ENCODE data around the gene HEATR5A.
"Not testable (repeated sequence)": the region's sequence is repeated elsewhere in the genome, so short reads cannot be mapped to it uniquely, and the experiment has no call there.

Gene HEATR5A

DNA sequence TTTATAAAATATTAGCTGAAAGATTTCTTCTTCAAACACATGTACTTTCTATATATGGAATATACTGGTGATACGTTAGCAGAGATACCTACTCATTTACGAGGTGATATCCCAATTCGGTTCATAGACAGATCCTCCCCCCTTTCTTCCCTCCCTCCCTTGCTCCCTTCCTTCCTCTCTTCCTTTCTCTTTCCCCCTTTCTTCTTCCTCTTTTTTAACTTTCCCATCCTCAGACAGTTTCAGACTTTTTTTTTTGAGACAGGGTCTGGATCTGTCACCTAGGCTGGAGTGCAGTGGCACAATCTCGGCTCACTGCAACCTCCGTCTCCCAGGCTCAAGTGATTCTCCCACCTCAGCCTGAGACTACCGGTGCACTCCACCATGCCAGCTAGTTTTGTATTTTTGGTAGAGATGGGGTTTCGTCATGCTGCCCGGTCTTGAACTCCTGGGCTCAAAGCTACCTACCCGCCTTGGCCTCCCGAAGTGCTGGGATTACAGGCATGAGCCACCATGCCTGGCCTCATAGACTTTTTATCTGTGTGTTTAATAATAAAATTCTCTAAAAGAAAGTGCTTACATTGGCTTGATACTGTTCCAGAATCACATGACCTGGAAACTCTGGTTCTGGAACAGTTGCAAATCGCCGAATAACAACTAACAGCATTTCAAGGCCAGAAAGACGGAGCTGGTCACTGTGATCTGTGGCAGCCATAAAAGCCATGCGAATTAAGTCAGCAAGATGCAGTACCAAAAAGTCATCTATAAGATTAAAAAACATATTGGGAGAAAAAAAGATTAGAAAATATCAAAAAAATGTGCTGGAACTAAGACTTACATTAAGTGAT is 99.2 kb downstream of the HEATR5A start:
- no peak for DNase-seq

DNA sequence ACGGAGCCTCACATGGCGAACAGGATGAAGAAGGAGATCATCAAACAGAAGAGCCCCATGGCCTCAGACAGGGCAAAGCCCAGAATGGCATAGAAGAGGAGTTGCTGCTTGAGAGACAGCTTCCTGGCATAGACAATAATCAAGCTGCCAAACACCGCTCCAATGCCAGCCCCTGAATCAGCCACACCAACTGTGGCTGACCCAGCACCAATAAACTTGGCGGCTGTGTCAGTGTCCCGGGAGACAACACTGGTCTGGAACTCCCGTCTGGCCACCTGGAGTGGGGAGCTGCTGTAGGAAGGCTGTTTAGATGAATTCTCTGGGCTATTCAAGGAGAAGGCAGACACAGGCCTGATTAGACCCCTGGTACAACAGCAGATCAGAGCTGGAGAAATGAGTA is 100.1 kb downstream of the HEATR5A start:
- DNase-seq: no peak

DNA sequence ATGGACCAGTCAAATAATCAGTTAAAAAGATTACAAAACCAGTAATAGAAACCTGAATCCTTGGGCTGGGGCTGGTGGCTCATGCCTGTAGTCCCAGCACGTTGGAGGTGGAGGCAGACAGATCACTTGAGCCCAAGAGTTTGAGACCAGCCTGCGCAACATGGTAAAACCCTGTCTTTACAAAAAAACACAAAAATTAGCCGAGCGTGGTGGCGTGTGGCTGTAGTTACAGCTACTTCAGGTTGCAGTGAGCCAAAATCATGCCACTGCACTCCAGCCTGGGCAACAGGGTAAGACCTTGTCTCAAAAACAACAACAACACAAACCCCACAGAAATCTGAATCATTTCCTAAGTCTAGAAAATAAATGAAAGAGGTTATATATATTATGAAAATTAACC is 100.6 kb downstream of the HEATR5A start:
- DNase-seq: no peak

DNA sequence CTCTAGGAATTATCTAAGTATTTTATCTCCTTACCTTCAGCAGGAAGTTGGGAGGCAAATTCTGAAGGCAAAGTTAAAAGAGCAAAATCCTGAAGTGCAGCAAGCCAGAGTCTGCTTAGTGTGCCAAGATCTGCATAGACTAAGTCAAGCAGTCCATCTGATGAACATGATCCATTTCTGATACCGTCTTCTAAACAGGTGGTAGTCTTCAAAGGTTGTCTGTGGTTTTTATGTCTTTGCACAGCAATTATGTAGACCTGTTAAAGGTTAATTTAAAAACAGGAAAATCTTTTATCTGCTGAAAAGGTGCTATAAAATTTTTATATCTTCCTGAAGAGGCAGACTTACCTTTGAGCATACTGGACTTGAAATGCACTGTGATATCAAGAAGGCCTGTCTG is 107.4 kb downstream of the HEATR5A start:
- DNase-seq: no peak

DNA sequence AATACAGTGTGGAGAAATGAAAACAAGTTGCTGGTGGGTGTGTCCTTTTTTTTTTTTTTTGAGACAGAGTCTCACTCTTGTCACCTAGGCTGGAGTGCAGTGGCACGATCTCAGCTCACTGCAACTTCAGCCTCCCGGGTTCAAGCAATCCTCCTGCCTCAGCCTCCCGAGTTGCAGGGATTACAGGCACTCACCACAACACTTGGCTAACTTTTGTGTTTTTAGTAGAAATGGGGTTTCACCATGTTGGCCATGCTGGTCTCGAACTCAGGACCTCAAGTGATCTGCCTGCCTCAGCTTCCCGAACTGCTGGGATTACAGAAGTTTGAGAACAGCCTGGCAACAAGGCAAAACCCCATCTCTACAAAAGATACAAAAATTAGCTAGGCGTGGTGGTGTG is 108.0 kb downstream of the HEATR5A start:
- not testable (repeated sequence) for DNase-seq

DNA sequence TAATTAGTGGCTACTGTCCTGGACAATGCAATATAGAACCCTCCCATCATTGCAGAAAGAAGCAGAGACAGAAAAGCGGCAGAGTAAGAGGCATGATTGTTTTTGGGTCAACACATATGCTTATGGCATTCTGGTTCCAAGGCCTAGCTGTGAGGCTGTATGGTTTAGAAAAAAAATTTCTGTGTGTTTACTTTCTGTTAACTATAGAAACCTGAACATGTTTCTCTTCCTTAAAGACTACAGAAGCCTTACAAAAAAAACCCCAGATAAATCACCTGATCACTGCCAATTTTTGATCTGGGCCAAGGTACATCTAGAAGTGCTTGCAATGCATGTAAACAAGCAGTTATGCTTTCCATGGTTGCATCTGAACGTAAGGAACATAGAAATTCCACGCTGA is 112.7 kb downstream of the HEATR5A start:
- DNase-seq: no peak

DNA sequence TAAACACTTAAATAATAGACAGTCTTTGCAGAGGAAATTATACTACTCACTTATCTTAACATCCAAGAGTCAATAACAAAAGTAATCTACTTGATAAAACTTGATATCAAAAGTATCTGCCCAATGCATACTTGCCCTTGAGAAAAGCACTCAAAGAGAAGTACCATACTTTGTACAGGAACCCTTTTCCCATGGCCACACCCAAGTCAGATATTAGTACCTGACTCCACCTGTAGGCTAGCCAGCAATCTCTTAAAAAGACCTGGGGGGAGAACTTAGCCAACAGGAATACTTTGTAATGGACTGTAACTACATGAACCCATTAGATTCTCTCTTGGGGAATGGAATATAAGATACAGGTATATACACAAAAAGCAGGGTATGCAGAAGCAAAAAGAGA is 113.2 kb downstream of the HEATR5A start:
- DNase-seq: no peak

DNA sequence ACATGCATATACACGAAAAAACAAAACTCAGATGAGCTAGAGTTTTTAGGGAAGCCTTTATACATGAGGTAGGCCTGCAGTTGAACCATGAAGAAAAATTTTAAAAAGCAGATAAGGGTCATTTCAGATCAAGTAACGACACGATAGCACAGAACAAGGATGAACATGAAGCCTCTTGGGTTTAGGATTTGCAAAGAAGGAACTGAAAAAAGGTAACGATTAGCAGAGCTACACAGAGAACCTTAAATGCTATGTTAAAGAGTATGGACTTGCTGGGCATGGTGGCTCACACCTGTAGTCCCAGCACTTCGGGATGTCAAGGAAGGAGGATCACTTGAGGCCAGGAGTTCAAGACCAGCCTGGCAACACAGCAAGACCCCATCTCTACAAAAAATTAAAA is 116.7 kb downstream of the HEATR5A start:
- DNase-seq: no peak

DNA sequence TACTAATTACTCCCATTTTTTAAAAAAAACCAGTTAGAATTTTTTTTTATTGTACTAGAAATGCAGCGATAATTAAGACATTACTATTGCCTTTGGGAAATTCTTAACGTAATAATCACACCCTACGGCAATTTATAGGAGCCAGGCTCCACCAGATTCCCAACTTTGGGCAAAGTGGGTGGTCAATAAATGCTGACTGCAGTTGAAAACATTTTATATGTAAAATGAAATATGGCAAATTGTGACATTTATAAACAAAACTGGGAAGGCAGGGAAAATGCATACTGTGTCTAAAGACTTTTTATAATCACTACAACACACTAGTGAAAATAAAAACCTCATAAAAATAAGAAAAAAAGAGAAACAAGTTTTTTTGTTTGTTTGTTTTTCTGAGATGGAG is 119.5 kb downstream of the HEATR5A start:
- DNase-seq: no peak

DNA sequence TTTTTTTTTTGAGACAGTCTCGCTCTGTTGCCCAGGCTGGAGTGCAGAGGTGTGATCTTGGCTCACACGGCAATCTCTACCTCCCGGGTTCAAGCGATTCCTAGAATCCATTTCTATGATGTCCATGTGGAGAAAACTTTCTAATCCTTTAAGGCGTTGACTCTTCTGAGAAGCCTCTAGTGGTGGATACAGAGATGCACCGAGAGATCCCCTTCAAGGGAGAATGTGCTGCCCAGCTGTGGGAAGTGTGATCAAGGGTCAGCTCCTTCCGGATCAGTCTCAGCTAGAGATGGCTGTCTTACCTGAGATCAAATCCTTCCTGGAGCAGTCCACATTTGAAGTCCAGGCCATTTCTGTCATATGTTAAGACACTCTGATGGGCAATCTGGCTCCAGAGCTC is 120.1 kb downstream of the HEATR5A start:
- no peak for DNase-seq

DNA sequence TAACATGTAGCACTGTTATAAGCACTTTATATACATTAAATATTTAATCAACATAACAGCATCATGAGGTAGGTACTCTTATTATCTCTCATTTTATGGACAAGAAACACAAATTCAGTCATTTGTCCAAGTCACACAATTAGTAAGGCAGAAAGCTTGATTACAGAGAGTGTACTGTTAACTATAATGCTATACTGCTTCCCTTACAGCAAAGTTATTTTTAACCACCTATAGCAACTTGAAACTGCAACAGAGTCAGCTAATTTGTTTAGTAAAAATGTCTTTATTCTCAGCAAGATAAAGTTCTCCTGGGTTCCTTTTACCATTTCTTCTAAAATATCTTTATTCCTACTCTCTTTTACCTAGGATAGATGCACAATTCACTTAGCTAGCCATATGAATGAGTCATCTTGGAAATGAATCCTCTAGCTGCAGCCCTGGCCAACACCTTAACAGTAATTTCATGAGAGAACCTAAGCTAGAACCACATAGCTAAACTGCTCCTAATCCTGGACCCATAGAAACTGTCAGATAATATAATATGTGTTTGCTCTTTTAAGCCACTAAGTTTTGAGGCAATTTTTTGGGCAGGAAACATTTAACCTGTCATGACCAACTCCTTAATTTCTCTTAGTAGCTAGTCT is 122.5 kb downstream of the HEATR5A start:
- no peak for DNase-seq

DNA sequence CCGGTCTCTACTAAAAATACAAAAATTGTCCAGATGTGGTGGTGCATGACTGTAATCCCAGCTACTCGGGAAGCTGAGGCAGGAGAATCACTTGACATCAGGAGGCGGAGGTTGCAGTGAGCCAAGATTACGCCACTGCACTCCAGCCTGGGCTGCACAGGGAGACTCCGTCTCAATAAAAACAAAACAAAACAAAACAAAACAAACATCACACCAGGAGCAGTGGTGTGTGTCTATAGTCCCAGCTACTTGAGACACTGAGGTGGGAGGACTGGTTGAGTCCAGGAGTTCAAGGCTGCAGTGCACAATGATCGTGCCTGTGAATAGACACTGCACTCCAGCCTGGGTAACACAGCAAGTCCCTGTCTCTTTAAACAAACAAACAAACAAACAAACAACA is 123.2 kb downstream of the HEATR5A start:
- DNase-seq: no peak

DNA sequence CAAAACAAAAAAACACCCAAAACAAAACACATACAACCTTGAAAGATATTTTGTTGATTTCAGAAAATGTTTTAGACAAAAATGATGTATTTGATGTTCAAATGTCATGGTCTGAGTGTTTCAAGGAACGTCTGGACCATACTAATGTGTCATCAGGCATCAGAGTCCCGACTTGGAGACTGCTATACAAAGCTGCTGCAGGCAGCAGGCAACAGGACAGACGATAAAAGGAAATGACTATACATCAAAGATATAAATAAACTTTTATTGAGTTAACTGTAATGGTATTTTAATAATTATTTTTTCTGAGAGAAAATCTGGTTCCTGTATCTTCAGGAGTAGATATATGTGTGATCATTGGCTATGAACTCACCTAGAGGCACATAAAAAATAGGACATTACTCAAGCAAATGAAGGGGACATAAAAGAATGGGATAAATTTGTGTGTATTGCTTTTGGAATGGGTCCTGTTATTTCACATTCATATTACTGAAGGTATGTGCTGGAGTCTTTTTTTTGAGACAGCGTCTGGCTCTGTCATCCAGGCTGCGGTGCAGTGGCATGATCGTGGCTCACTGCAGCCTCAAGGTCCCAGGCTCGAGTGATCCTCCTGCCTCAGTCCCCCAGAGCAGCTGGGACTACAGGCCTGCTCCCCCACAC is 125.5 kb downstream of the HEATR5A start:
- no peak for DNase-seq

DNA sequence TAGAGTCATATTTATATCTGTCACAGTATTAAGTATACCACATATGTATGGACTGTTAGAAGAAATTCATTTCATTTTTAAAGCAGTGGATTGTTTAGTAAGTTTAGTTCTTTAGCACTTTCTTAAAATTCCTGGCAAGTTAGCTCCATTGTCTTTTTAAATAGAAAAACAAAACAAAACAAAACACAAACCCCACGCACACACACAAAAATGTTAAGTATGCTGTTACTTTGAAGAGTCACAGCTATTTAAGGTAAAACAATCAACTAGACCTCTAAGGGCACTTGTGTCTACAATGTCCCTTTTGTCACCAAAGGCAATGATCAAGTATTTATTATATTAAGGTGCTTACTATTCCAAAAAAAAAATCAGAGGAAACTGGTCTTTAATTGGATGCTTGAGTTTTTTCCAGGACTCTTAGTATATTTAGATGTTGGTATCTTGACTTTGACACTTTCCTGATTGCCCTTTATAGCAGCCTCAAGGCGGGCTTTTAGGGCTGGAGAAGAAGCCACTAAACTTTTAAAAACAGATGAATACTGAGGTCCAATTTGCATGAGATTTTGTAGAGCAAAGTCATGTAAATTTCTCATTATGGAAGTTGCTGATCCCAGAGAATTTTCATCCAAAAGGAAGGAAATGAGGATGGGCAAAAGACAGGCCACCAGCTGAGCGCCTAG is 127.3 kb downstream of the HEATR5A start:
- DNase-seq: no peak

DNA sequence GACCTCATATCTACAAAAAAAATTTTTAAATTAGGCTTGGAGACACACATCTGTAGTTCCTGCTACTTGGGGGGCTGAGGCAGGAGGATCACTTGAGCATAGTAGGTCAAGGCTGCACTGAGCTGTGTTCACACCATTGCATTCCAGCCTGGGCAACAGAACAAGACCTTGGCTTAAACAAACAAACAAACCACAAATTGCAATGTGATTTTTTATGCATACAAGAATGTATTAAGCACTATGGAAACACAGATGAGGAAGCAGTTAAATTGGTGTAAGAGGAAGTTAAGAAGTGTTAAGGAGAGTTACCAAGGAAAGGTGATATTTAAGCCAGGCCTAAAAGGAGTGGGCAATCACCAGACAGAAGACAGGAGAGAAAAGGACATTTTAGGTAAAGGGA is 129.1 kb downstream of the HEATR5A start:
- DNase-seq: no peak

DNA sequence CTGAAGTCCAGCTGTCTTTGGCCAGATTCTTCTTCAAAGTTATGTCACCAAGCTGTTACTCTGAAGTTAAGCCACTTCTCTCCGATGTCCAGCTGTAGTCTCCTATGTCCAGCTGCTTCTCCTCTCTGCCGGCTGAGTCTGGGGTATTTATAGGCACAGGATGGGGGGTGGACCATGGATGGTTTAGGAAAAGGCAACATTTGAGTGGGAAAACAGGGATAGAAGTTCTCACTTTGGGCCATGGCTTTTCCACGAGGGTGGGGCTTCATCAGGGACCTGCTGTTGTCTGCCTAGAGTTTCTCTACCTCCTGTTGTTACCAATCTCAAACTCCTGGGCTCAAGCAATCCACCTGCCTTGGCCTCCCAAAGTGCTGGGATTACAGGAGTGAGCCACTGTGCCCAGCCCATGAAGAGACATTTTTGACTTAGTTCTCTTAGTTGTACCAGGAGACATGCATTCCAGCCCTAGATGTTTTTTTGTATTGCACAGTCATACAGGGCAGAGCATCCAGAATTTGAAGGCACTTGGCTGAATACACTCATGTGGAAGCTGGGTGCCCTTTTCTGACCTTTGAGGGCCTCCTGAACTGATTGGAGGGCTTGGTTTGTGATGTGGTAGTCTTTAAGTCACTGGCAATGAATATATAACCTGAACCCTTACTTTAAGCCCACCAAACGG is 132.9 kb downstream of the HEATR5A start:
- no peak for DNase-seq

DNA sequence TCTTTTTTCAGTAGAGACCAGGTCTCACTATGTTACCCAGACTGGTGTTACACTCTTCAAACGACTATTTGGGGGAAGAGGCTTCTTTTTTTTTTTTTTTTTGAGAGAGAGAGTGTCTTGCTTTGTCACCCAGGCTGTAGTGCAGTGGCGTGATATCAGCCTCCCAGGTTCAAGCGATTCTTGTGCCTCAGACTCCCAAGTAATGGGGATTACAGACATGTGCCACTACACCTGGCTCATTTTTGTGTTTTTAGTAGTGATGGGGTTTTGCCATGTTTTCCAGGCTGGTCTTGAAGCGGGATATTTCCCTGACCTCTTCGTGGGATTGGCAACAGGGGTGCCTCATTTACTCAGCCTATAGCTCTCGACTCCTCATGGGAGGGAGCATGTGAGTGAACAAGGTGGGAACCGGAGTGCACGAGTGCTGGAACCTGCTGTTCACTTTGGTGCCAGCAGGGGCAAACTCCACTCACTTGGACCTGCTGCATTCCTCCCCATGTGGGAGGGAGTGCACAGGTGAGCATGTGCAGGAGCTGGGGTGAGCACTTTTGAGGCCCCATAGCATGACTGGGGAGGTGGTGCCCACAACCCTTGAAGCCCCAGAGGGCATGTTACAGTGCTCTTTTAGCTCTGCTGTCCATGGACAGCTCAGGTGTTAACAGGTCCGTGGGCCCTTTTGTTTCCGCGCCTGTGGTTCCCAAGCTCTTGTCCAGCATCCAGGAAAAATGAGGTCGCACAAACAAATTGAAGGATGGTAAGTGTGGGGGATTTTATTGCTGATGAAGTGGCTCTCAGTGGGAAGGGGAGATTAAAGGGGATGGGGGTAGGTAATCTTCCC is 133.7 kb downstream of the HEATR5A start:
- DNase-seq: no peak

DNA sequence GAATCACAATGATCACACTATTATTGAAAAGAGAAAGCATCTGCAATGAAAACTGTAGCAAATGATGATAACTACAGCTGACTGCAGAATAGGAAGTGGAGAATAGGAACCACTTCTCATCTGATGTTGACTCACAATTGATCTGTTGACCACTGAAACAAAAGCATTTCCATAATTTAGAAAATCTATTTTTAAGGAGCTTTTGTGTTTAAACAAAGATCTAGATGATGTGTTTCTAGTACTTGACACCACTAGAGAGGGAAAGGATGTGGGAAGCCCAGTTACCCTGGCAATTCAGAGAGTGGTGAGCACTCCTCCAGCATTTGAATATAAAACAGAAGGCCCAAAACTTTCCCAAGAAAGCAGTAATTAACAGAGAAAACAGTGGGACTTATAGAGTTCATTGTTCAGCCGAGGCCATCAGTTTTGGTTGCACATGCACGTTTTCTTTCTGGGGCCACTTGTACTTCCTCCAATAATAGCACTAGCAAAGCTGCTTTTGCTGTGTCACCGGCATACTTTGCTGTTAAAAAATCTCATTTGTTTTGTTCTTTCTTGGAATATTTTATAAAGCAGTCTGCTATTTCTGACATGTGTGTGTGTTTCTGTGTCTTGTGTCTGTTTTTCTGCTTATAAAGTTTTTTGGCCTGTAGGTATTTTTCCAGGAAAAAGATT is 136.6 kb downstream of the HEATR5A start:
- no peak for DNase-seq

DNA sequence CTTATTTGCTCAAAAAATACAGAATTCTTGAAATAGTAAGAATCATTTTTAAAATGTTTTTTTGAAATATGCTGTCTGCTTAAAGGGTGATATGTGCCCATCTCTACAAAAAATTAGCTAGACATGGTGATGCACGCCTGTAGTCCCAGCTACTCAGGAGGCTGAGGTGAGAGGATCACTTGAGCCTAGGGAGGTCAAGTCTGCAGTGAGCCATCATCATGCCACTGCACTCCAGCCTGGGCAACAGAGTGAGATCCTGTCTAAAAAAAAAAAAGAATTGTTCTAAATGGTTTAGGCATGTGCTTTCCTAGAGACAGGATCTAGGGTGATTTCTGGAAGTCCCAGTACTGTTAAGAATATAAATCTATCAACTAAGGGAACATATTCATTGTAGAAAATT is 137.2 kb downstream of the HEATR5A start:
- DNase-seq: no peak

DNA sequence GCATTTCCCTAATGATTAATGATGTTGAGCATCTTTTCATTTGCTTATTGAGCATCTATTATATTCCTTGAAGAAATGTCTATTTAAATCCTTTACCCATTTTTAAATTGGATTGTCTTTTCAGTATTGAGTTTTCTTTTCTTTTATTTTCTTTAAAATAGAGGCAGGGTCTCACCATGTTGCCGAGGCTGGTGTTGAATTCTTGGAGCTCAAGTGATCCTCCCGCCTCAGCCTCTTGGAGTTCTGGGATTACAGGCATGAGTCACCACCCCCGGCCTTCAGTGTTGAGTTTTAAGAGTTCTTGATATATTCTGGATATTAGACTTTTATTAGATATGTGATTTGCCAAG is 139.5 kb downstream of the HEATR5A start:
- no peak for DNase-seq

DNA sequence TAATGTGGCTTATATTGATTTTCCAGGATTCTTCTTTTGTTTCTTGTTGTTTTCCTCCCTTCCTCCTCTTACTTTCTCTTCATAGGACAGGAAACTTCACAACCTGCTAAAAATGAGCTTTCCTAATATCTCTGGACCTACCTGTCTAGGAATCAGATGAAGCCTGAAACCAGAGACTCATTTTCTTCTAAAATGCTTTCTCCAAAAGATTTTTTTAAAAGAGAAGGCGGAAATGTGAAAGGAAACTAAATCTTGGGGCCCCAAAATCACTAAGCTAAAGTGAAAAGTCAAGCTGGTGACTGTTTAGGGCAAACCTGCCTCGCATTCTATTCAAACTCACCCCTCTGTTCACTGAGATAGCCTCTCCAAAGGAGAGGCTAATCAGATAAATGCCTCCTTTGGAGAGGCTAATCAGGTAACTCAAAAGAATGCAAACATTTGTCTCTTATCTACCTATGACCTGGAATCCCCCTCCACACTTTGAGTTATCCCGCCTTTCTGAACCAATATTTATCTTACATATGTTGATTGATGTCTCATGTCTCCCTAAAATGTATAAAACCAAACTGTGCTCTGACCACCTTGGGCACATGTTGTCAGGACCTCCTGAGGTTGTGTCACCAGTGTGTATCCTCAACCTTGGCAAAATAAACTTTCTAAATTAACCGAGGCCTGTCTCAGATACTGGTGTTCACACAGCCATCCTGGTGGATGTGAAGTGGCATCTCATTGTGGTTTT is 140.0 kb downstream of the HEATR5A start:
- DNase-seq: no peak

Measured in NCI-H1436 (cell line).